HEK293 (cell line): ENCODE data around the gene IL16.

Experiments used
- CTCF ChIA-PET: fragments of 350-600 bp; formaldehyde crosslinking; extraction: SDS; loops from one replicate; lab custom pipeline; 2021; ENCODE audit warnings: antibody characterized with exemption; lab: Yijun Ruan, JAX
- POLR2A ChIA-PET: fragments of 300-600 bp; formaldehyde crosslinking; extraction: SDS; loops from one replicate; lab custom pipeline; 2020; ENCODE audit warnings: antibody characterized with exemption, inconsistent platforms; lab: Yijun Ruan, JAX
- H3K27ac ChIP-seq: fragments of 200-500 bp; sonication (Bioruptor generic); 2 replicates; pipeline ENCODE4 v1.5.1; 2014; ENCODE audit warnings: low read depth, low read length, control low read depth, inconsistent platforms; ENCODE audit errors: extremely low read depth
- H3K36me3 ChIP-seq, 2 experiments: fragments of 200-500 bp in 1 of 2; sonication (Bioruptor generic) in 1 of 2; 1 replicate in 1 of 2; 2 replicates in 1 of 2; pipeline ENCODE4 v1.5.1; 2014 to 2017; ENCODE audit warnings: inconsistent platforms in 2 of 2, low read length in 2 of 2; ENCODE audit not compliant: control insufficient read depth in 2 of 2, insufficient read depth in 1 of 2
- H3K4me1 ChIP-seq: fragments of 200-500 bp; sonication (Bioruptor generic); 2 replicates; pipeline ENCODE4 v1.5.1; 2014; ENCODE audit warnings: mild to moderate bottlenecking, low read length, inconsistent platforms; ENCODE audit not compliant: control insufficient read depth, insufficient read depth
- H3K4me3 ChIP-seq: 2 replicates; pipeline ENCODE4 v1.5.1; 2011; ENCODE audit warnings: low read depth, mild to moderate bottlenecking, control low read depth, low read length, moderate library complexity
- H3K9me3 ChIP-seq: fragments of 200-500 bp; sonication (Bioruptor generic); 2 replicates; pipeline ENCODE4 v1.5.1; 2014; ENCODE audit warnings: low read depth, low read length, inconsistent platforms; ENCODE audit not compliant: control insufficient read depth, insufficient read depth
- EGR2 ChIP-seq: fragments of 450-650 bp; formaldehyde crosslinking; IDR thresholded peaks from 2 replicates; pipeline ENCODE4 v1.5.1; 2016; ENCODE audit warnings: low read depth, missing biosample characterization, missing genetic modification characterization
- KLF9 ChIP-seq: fragments of 450-650 bp; formaldehyde crosslinking; IDR thresholded peaks from 2 replicates; pipeline ENCODE4 v1.5.1; 2016; ENCODE audit warnings: missing biosample characterization, missing genetic modification characterization, low read depth
- PRDM1 ChIP-seq: fragments of 450-650 bp; formaldehyde crosslinking; IDR thresholded peaks from 2 replicates; pipeline ENCODE4; 2016; ENCODE audit warnings: missing biosample characterization, missing genetic modification characterization
- TSHZ1 ChIP-seq: fragments of 450-650 bp; formaldehyde crosslinking; IDR thresholded peaks from 2 replicates; pipeline ENCODE4 v1.5.1; 2016; ENCODE audit warnings: missing biosample characterization, missing genetic modification characterization, borderline replicate concordance
- ZBTB20 ChIP-seq: fragments of 450-650 bp; formaldehyde crosslinking; IDR thresholded peaks from 2 replicates; pipeline ENCODE4 v1.5.1; 2016; ENCODE audit warnings: missing biosample characterization, missing genetic modification characterization
- ZFP69B ChIP-seq: fragments of 450-650 bp; formaldehyde crosslinking; IDR thresholded peaks from 2 replicates; pipeline ENCODE4 v1.5.1; 2016; ENCODE audit warnings: missing biosample characterization, missing genetic modification characterization
- ZNF10 ChIP-seq: fragments of 450-650 bp; formaldehyde crosslinking; IDR thresholded peaks from 2 replicates; pipeline ENCODE4 v1.5.1; 2017; ENCODE audit warnings: missing biosample characterization, missing genetic modification characterization
- ZNF366 ChIP-seq: fragments of 450-650 bp; formaldehyde crosslinking; conservative IDR thresholded peaks from 2 replicates; pipeline ENCODE4 v1.5.1; 2016; ENCODE audit warnings: missing biosample characterization, missing genetic modification characterization
- ZNF37A ChIP-seq: fragments of 450-650 bp; IDR thresholded peaks from 2 replicates; pipeline ENCODE4 v1.5.1; 2018; ENCODE audit warnings: missing biosample characterization, missing genetic modification characterization
- ZNF426 ChIP-seq: fragments of 450-650 bp; formaldehyde crosslinking; IDR thresholded peaks from 2 replicates; pipeline ENCODE4 v1.5.1; 2017; ENCODE audit warnings: missing biosample characterization, missing genetic modification characterization, mild to moderate bottlenecking, inconsistent platforms, moderate library complexity
- ZNF514 ChIP-seq: fragments of 450-650 bp; formaldehyde crosslinking; IDR thresholded peaks from 2 replicates; pipeline ENCODE4 v1.5.1; 2016; ENCODE audit warnings: missing biosample characterization, missing genetic modification characterization
- ZNF518A ChIP-seq: fragments of 450-650 bp; formaldehyde crosslinking; conservative IDR thresholded peaks from 2 replicates; pipeline ENCODE4 v1.5.1; 2016; ENCODE audit warnings: low read depth, missing biosample characterization, missing genetic modification characterization
- ZNF529 ChIP-seq: fragments of 450-650 bp; formaldehyde crosslinking; IDR thresholded peaks from 2 replicates; pipeline ENCODE4 v1.5.1; 2017; ENCODE audit warnings: missing genetic modification characterization, missing biosample characterization; ENCODE audit not compliant: insufficient replicate concordance
- ZNF549 ChIP-seq: fragments of 450-650 bp; IDR thresholded peaks from 2 replicates; pipeline ENCODE4 v1.5.1; 2018; ENCODE audit warnings: missing biosample characterization, missing genetic modification characterization, mild to moderate bottlenecking, inconsistent platforms, moderate library complexity
- ZNF561 ChIP-seq: fragments of 450-650 bp; IDR thresholded peaks from 2 replicates; pipeline ENCODE4 v1.5.1; 2018; ENCODE audit warnings: missing biosample characterization, missing genetic modification characterization, borderline replicate concordance
- ZNF585B ChIP-seq: fragments of 450-650 bp; formaldehyde crosslinking; IDR thresholded peaks from 2 replicates; pipeline ENCODE4 v1.5.1; 2016; ENCODE audit warnings: missing biosample characterization, missing genetic modification characterization
- ZNF624 ChIP-seq: fragments of 450-650 bp; formaldehyde crosslinking; IDR thresholded peaks from 2 replicates; pipeline ENCODE4 v1.5.1; 2017; ENCODE audit warnings: missing biosample characterization, missing genetic modification characterization
- ZNF747 ChIP-seq: fragments of 450-650 bp; formaldehyde crosslinking; IDR thresholded peaks from 2 replicates; pipeline ENCODE4 v1.5.1; 2016; ENCODE audit warnings: missing biosample characterization, missing genetic modification characterization
- ZNF830 ChIP-seq: fragments of 450-650 bp; IDR thresholded peaks from 2 replicates; pipeline ENCODE4 v1.5.0; 2018; ENCODE audit warnings: missing biosample characterization, missing genetic modification characterization, low read depth, mild to moderate bottlenecking, moderate library complexity

IL16 gene

GRCh38 chr15:81314378-81314777 is 117.7 kb downstream of the IL16 start (continued):
- no peak for TF ChIP-seq ZNF518A
- no peak for TF ChIP-seq ZNF585B (tag by site-specific recombination)
- no peak for TF ChIP-seq ZNF624

GRCh38 chr15:81315452-81316175 is 118.9 kb downstream of the IL16 start:
- no peak overlapping the region for H3K4me3 ChIP-seq
- CTCF ChIA-PET, result no interaction called here
- no peaks in the 10 kb centered on the region for H3K9me3 ChIP-seq
- H3K36me3 ChIP-seq, result peaks cover 6 to 62% of the 10 kb centered on the region in 2 experiments; a peak in 2 of 3 replicates
- H3K27ac ChIP-seq, result no peak overlapping the region
- TF ChIP-seq KLF9 (no peak), PRDM1 (no peak), ZBTB20 (no peak), ZNF747 (no peak), ZNF426 (tag by site-specific recombination) (no peak), ZNF366 (no peak), ZNF549 (tag by site-specific recombination) (no peak), ZNF830 (no peak)
- H3K4me1 ChIP-seq, result no peaks in the 10 kb centered on the region
- POLR2A ChIA-PET, result interaction anchor here (1.2 kb wide), 1 partner anchor 19 kb away, joined by 3 read pairs; no protein-coding TSS in a partner anchor

- CTCF ChIA-PET, result no interaction called here
These were observed 119.6 kb downstream of the IL16 start for GRCh38 chr15:81316267-81316666.

More at GRCh38 chr15:81316267-81316666, 119.6 kb downstream of the IL16 start:
- Histone ChIP-seq H3K9me3 (no peaks in the 10 kb centered on the region), H3K4me3 (no peak overlapping the region), H3K36me3 (peaks cover 8 to 64% of the 10 kb centered on the region in 2 experiments; a peak in 2 of 3 replicates), H3K27ac (no peak overlapping the region), H3K4me1 (no peaks in the 10 kb centered on the region)
- POLR2A ChIA-PET, result no interaction called here
- TF ChIP-seq ZNF37A (tag by site-specific recombination), result no peak
- no peak for TF ChIP-seq ZNF529 (tag by site-specific recombination)
- TF ChIP-seq ZNF514 (tag by site-specific recombination), result no peak
- no peak for TF ChIP-seq ZFP69B (tag by site-specific recombination)
- TF ChIP-seq ZNF561 (tag by site-specific recombination), result no peak
- no peak for TF ChIP-seq TSHZ1 (tag by site-specific recombination)
- no peak for TF ChIP-seq ZNF10 (tag by site-specific recombination)
- no peak for TF ChIP-seq EGR2
